ENCODE results near the gene FSTL1.

DNA sequence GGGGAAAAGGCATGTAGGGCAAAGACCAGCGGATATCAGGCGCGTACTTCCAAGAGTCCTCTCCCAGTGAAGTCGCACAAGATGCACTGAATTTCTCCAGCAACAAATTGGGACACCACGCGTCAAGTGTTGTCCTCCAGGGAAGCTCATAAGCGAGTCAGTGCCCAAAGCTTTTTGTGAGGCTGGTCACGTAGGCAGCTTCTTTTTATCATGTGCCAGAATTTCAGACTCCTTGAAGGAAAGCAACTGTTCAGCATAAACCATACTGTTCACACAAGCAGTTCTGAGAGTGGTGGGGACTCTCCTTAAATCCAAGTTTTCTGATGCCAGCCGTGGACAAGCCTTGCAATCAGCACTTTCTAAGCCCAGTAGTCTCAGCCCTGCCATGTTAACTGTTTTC is 10.1 kb upstream of the FSTL1 start:
- TF ChIP-seq HDGF (IDR thresholded peaks at IDR 0.05; ENCODE audit: borderline replicate concordance) (no peak), FOXM1 (IDR thresholded peaks at IDR 0.05; ENCODE audit: borderline replicate concordance) (no peak), TARDBP (IDR thresholded peaks at IDR 0.05) (no peak), CTBP1 (IDR thresholded peaks at IDR 0.05; ENCODE audit: borderline replicate concordance) (no peak), ELF4 (IDR thresholded peaks at IDR 0.05) (no peak), PKNOX1 (IDR thresholded peaks at IDR 0.05) (no peak), SP1 (IDR thresholded peaks at IDR 0.05) (no peak), FOXA1 (IDR thresholded peaks at IDR 0.05) (no peak), BHLHE40 (IDR thresholded peaks at IDR 0.05; ENCODE audit: borderline replicate concordance) (no peak), FOXK2 (IDR thresholded peaks at IDR 0.05) (no peak)

Measured in HEK293T (cell line).